GM12865 (cell line): ENCODE measurements around the gene PLXNC1.
A peak's percentile ranks its signal among the peaks of the same experiment; 100 is the strongest.

ENCODE experiments used
- DNase-seq: peaks from one replicate; pipeline ENCODE4 v3.0.0; 2010; ENCODE audit warnings: low read depth
- H3K4me3 ChIP-seq: 2 replicates; pipeline ENCODE4 v1.5.1; 2011; ENCODE audit warnings: mild to moderate bottlenecking, low read depth, low read length, control low read depth
- CTCF ChIP-seq: IDR thresholded peaks from 2 replicates; pipeline ENCODE4 v1.5.1; 2011; ENCODE audit warnings: low read length, control low read depth, low read depth, inconsistent platforms; ENCODE audit not compliant: insufficient read depth; ENCODE audit errors: missing control alignments

PLXNC1 gene

GRCh38 chr12:94265539-94265938, 117.2 kb downstream of the PLXNC1 start:
- no peak for TF ChIP-seq CTCF
- no peak for DNase-seq

DNA sequence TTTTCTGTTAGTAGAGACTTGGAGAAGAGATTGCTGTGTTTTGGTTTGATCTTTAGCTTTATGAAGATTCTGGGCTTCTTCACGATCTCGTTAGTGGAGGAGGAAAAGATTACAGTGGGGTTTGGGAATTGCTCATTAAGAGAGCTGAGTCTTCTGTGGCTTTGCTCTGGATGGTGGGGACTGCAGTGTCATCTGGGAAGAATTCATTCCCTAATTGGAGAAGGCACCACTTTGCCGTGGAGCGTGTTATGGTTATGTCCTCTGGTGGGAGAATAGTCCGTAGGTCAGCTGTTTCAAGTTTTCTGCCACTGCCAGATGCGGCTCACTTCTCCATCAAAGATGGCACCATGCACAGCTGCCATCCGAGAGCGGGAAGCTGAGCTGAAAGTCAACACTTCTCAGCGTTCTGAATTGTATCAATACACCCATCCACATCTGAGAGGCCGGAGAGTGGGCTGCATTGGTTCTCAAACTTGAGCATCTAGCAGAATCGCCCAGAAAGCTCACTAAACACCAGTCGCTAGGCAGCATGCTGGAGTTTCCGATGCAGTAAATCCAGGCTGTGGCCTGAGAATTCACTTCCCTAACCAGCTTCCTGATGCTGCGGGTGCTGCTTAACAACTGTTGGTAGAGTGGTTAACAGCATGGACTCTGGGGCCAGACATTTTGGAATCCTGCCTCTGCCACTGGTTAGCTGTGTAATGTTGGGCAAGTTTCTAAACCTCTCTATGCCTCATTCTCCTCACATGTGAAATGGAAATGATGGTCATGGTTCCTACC, 117.8 kb downstream of the PLXNC1 start:
- TF ChIP-seq CTCF = no peak
- no peak overlapping the region for H3K4me3 ChIP-seq
- DNase-seq = no peak

More at GRCh38 chr12:94265539-94265938, 117.2 kb downstream of the PLXNC1 start:
- no peak overlapping the region for H3K4me3 ChIP-seq

DNA sequence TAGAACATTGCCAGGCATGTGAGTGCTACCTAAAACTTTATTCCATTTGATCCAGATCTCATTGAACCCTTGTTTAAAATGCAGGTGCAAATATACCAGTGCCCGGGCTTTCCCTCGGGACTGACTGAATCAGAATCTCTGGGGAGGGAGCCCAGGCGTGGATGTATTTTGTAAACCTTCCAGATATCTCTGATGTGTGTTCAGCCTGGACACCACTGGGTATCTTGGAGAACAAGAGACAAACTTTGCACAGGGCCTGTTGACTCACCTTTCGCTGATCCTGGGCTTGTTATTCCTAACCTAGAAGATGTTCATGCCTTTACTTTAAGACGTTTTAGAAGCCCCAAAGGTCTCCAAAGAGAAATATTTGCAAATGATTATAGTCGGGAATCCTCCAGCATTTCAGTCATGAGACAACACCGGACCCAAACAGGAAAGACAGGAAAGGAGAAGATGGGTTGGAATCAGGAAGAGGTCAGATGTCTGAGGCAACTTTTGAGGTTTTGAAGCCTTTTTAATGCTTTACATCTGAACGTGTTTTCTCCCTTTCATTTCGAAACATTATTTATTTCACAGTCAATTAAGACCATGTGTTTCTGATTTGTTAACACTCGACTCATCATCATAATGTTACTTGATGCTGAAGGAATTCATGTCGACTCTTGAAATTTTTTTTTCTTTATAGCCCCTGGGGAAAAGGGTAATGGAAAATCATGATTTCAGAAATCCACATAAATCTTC, 118.6 kb downstream of the PLXNC1 start:
- H3K4me3 ChIP-seq = no peak overlapping the region
- no peak for DNase-seq
- no peak for TF ChIP-seq CTCF

DNA sequence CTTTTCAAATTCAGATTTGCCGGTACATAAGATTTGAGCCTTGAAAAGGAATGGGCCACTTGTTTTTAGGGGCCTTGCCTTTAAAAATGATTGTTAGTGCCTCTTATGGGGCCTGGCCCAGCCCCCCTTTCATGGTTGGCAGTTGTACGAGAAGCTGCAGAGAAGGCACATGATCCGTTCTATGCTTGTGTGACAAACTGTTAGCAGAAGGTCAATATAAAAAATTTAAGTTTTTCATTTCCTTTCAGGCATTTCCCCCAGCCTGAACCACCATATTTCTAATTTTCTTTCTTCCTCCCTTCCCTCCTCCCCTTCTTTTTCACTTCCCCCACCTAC, 119.1 kb downstream of the PLXNC1 start:
- no peak for DNase-seq
- no peak overlapping the region for H3K4me3 ChIP-seq
- TF ChIP-seq CTCF = no peak

GRCh38 chr12:94267921-94268471, 119.6 kb downstream of the PLXNC1 start:
- DNase-seq = peak; percentile 26
- no peak for TF ChIP-seq CTCF
- H3K4me3 ChIP-seq = no peak overlapping the region

DNA sequence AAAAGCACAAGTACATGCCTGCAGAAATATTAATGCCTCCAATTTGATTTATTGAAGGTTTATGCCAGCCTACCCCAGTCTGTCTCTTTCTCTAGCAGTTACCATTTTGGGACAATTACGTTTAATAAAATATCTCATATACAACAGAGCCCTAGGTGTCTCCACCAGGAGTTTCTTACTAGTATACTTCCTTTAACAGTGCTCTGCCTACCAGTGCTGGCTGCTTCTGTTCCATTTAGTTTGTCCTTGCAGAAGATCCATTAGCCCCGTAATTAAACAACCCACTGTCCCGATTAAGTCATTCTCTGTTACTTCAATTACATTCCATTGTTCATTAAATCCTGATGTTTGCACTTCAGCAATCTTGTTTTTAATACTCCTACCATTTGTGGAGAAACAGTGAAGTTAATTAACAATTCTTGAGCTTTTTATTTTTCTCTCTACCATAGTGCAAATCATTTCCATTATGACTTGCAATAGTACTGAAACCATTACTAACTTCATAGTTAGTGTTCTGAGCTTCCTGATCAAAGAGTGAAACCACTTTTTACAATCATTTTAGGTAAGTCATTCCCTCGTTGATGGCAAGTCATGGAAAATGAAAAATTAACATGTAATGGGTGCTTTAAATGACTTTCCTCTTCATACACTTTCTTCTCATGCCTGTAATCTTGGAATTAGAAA, 121.1 kb downstream of the PLXNC1 start:
- H3K4me3 ChIP-seq = no peak overlapping the region
- DNase-seq = peak; percentile 38
- TF ChIP-seq CTCF = no peak
